RWPE1 (cell line): ENCODE results near the gene SLC20A1.
"Not testable (repeated sequence)": the region's sequence is repeated elsewhere in the genome, so short reads cannot be mapped to it uniquely, and the experiment has no call there.

ENCODE experiments used
- CTCF ChIA-PET: fragments of 350-600 bp; sonication (Branson Sonifier 250); formaldehyde crosslinking; extraction: SDS; loops from one replicate; lab custom pipeline; 2021; lab: Yijun Ruan, JAX
- POLR2A ChIA-PET: fragments of 400-600 bp; formaldehyde crosslinking; extraction: SDS; loops from one replicate; lab custom pipeline; 2020; ENCODE audit warnings: antibody characterized with exemption; ENCODE audit not compliant: low non-redundant PET; lab: Yijun Ruan, JAX
- DNase-seq: peaks from one replicate; pipeline ENCODE4 v3.0.0; 2012; ENCODE audit warnings: low spot score
- H3K27ac ChIP-seq: fragments of 450-650 bp; 2 replicates; pipeline ENCODE4 v1.5.1; 2017
- TF ChIP-seq, protein P1 (sequence below): fragments of 450-650 bp; conservative IDR thresholded peaks from 2 replicates; pipeline ENCODE4 v1.5.1; 2017; ENCODE audit warnings: low read depth, mild to moderate bottlenecking

The SLC20A1 gene

DNA sequence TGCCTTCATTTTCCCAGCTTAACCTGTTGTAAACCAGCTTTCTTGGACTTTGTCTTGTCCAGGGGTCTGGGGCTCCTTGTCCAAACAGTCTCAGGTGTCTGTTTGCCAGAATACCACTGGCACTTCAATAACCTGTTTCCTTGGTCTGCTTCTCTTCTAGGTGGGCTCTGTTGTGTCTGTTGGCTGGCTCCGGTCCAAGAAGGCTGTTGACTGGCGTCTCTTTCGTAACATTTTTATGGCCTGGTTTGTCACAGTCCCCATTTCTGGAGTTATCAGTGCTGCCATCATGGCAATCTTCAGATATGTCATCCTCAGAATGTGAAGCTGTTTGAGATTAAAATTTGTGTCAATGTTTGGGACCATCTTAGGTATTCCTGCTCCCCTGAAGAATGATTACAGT, 17.0 kb downstream of the SLC20A1 start:
- ChIA-PET CTCF (interaction anchor here (0.6 to 2.9 kb wide), 5 partner anchors 63 to 733 kb away, joined by 3 to 8 read pairs (median 4); no protein-coding TSS in a partner anchor), POLR2A (no interaction called here)
- peak overlapping the region; percentile 58 for H3K27ac ChIP-seq
- TF ChIP-seq, protein P1, sequence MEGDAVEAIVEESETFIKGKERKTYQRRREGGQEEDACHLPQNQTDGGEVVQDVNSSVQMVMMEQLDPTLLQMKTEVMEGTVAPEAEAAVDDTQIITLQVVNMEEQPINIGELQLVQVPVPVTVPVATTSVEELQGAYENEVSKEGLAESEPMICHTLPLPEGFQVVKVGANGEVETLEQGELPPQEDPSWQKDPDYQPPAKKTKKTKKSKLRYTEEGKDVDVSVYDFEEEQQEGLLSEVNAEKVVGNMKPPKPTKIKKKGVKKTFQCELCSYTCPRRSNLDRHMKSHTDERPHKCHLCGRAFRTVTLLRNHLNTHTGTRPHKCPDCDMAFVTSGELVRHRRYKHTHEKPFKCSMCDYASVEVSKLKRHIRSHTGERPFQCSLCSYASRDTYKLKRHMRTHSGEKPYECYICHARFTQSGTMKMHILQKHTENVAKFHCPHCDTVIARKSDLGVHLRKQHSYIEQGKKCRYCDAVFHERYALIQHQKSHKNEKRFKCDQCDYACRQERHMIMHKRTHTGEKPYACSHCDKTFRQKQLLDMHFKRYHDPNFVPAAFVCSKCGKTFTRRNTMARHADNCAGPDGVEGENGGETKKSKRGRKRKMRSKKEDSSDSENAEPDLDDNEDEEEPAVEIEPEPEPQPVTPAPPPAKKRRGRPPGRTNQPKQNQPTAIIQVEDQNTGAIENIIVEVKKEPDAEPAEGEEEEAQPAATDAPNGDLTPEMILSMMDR = no peak
- no peak for DNase-seq

DNA sequence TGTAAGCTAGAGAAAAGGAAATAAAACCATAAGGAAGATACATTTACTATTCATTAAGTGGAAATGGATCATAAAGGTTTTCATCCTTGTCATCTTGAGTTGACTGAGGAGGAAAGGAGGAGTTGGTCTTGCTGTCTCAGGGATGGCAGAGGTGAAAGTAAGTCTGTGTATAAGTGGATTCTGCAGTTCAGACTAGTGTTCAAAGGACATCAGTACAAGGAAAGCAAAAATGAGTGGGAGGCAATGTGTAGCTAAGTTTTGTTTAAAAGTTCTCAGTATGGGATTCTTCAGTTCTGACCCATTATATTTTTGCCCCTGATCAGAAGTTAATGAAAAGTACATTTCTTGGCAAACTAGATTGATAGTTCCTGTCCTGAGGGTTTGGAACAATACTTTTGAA, 18.9 kb downstream of the SLC20A1 start:
- POLR2A ChIA-PET = no interaction called here
- CTCF ChIA-PET = interaction anchor here (0.7 to 2.3 kb wide), 3 partner anchors 63 to 119 kb away, joined by 3 to 7 read pairs (median 3); no protein-coding TSS in a partner anchor
- no peak for DNase-seq
- TF ChIP-seq, protein P1 = no peak
- no peak overlapping the region for H3K27ac ChIP-seq

DNA sequence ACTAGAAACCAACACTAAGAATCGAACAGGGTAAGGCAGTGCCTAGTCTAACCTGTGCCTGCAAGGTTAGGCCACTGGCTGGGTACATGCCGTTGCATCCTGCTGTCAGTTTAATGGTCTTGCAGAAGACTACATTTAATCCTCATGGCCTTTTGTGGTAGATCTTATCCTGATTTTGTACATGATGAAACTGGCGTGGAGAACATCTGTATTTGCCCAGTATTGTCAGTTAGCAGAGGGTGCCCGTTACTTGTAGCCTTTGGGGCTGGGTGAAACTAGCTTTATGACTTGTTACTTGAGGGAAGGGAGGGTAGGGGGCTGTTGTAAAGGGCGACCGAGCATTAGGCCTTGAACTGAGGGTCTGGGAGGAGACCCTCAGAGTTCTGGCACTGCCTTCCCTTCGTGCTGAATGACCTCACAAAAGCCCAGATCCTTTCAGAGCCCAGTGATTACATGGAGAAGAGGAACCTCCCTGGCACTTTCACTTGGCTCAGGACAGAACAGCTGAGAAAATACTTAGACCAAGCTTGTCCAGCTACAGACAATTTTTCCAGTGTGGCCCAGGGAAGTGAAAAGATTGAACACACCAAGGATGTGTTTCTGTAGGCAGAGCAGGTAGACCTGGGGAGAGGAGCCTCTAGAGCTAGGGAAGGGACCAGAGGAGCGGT, 19.5 kb downstream of the SLC20A1 start:
- DNase-seq = no peak
- TF ChIP-seq, protein P1 = no peak
- ChIA-PET CTCF (interaction anchor here (0.7 to 2.3 kb wide), 3 partner anchors 13 to 65 kb away, joined by 3 to 7 read pairs (median 3); no protein-coding TSS in a partner anchor), POLR2A (interaction anchor here (0.7 kb wide), 2 partner anchors 34 to 81 kb away, joined by 3 read pairs; partner anchors contain the start of gene CHCHD5)
- H3K27ac ChIP-seq = peak overlapping the region; percentile 63

DNA sequence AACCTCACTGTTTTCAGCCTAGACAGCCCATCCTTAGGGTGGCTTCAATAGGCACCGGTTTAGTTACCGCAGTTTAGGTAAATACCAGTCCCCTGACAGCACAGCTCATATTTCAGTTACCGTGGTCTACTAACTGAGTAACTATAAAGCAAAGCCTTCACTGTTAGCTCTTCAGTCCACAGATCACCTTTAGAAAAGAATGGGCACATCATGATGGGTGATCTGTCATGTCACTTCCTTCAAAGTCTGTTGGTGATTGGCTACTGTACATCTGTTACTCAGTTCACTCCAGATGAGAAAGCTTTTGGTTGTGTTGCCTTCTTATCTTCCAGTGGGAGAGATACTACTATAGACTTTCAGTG, 21.0 kb downstream of the SLC20A1 start:
- CTCF ChIA-PET = no interaction called here
- TF ChIP-seq, protein P1 = no peak
- H3K27ac ChIP-seq = no peak overlapping the region
- POLR2A ChIA-PET = no interaction called here
- no peak for DNase-seq

DNA sequence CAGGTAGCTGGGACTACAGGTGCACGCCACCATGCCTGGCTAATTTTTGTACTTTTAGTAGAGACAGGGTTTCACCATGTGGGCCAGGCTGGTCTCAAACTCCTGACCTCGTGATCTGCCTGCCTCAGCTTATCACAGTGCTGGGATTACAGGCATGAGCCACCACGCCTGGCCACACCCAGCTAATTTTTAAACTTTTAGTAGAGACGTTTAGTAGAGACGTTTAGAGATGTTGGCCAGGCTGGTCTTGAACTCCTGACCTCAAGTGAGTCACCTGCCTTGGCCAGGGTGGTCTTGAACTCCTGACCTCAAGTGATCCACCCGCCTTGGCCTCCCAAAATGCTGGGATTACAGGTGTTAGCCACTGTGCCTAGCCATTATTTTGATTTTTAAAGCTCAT, 21.8 kb downstream of the SLC20A1 start:
- DNase-seq, POLR2A ChIA-PET: not testable (repeated sequence)
- CTCF ChIA-PET = interaction anchor here (1.2 to 1.3 kb wide), 2 partner anchors 22 to 60 kb away, joined by 4 read pairs; no protein-coding TSS in a partner anchor
- H3K27ac ChIP-seq = peak overlapping the region; percentile 22

DNA sequence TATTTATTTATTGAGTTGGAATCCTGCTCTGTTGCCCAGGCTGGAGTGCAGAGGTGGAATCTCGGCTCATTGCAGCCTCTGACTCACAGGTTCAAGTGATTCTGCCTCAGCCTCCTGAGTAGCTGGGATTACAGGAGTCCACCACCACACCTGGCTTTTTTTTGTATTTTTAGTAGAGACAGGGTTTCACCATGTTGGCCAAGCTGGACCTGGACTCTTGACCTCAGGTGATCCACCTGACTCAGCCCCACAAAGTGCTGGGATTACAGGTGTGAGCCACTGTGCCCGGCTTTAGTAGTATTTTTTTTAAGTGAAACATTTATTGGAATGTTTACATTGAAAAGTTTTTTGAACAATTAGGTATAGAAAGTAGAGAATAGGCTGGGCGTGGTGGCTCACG, 23.9 kb downstream of the SLC20A1 start:
- ChIA-PET POLR2A (no interaction called here), CTCF (interaction anchor here (0.7 to 2.6 kb wide), 2 partner anchors 57 to 387 kb away, joined by 3 to 10 read pairs; no protein-coding TSS in a partner anchor)
- TF ChIP-seq, protein P1 = no peak
- no peak for DNase-seq
- no peak overlapping the region for H3K27ac ChIP-seq
